ENCODE results near the gene FOXO6. TPM values are rescaled to one million over a fixed set of nuclear protein-coding genes. Genes with fewer than 3 reads are reported as not detected.
A peak's percentile ranks its signal among the peaks of the same experiment; 100 is the strongest.

The FOXO6 gene
- total RNA-seq, 1 experiment from 2014 or later = 6.1 TPM

DNA sequence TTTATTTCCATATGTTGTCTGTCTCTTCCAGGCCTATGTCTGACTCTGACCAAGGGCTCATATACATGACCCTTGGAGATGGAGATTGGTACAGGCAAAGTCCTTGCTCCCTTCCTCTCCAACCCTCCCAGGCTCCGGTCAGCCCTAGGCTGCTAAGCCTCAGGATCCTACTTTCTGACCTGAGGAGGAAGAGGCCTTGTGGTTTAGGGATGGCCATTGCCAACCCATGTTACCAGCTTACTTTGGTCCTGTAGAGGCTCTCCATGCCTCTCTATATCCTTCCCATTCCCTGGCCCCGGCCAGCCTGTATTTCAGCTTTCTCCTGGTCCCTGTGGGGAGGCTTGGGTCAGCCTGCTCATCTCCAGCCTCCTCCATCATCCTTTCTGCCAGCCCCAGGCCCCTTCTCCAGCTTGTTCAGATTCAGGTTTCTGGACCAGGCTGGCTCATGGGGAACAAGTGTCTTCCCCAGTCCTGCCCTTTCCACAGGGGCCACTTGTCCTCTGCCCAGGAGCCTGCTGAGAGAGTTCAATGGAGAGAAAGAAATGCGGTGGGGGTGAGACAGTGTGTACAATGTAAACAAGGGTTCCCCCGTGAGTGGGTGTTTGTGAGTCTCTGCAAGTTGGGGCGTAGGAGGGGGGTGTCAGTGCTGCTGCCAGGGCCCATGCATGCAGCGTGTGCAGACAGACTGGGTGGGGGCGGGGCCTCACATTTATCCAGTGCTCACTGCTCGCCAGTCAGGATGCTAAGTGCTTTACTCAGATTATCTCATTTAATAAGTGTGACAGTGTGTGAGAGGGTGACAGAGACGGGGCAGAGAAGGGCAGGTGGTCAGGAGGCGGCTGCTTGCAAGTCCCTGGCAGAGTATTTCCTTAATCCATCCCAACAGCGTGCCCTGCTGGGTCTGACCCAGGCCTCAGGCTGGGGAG is 31.3 kb upstream of the FOXO6 start:
- ChIA-PET CTCF (no interaction called here), POLR2A (ENCODE audit: low non-redundant PET) (no interaction called here)
- no peak for TF ChIP-seq EZH2 (IDR thresholded peaks at IDR 0.05; ENCODE audit: borderline replicate concordance, low read depth, low read length, poor library complexity, severe bottlenecking)
- no peak for TF ChIP-seq CTCF (conservative IDR thresholded peaks at IDR 0.05; ENCODE audit: low read depth, low read length)
- H3K4me1 ChIP-seq (ENCODE audit: insufficient read depth, low read length, poor library complexity, severe bottlenecking) = no peaks in the 10 kb centered on the region
- no TSS peak for BruUV-seq (replicated peaks)
- no peak overlapping the region for H3K4me3 ChIP-seq (ENCODE audit: low read depth, low read length, poor library complexity, severe bottlenecking)
- H3K27ac ChIP-seq (ENCODE audit: low read depth, low read length, poor library complexity, severe bottlenecking) = no peak overlapping the region
- H3K27me3 ChIP-seq (replicated peaks; ENCODE audit: insufficient read depth, low read depth, low read length, poor library complexity) = no peaks in the 10 kb centered on the region
- no peak for DNase-seq (ENCODE audit: low spot score)
- no peaks in the 10 kb centered on the region for H3K36me3 ChIP-seq (ENCODE audit: insufficient read depth, low read length, poor library complexity, severe bottlenecking)
- H3K9me3 ChIP-seq (ENCODE audit: low read depth, low read length, poor library complexity, severe bottlenecking) = no peaks in the 10 kb centered on the region
- intact Hi-C loops (cut with micrococcal nuclease; ENCODE audit: unreplicated experiment) = no loop called here

GRCh38 chr1:41330588-41331545 is 30.4 kb upstream of the FOXO6 start:
- peak; percentile 16 for DNase-seq (ENCODE audit: low spot score)
- intact Hi-C loops (cut with micrococcal nuclease; ENCODE audit: unreplicated experiment) = no loop called here

More at GRCh38 chr1:41330588-41331545, 30.4 kb upstream of the FOXO6 start:
- no peaks in the 10 kb centered on the region for H3K36me3 ChIP-seq (ENCODE audit: insufficient read depth, low read length, poor library complexity, severe bottlenecking)
- no peaks in the 10 kb centered on the region for H3K9me3 ChIP-seq (ENCODE audit: low read depth, low read length, poor library complexity, severe bottlenecking)
- H3K27ac ChIP-seq (ENCODE audit: low read depth, low read length, poor library complexity, severe bottlenecking) = no peak overlapping the region
- no peak overlapping the region for H3K4me3 ChIP-seq (ENCODE audit: low read depth, low read length, poor library complexity, severe bottlenecking)
- BruUV-seq (replicated peaks) = no TSS peak
- no peaks in the 10 kb centered on the region for H3K27me3 ChIP-seq (replicated peaks; ENCODE audit: insufficient read depth, low read depth, low read length, poor library complexity)
- POLR2A ChIA-PET (ENCODE audit: low non-redundant PET) = no interaction called here
- H3K4me1 ChIP-seq (ENCODE audit: insufficient read depth, low read length, poor library complexity, severe bottlenecking) = no peaks in the 10 kb centered on the region
- TF ChIP-seq CTCF (conservative IDR thresholded peaks at IDR 0.05; ENCODE audit: low read depth, low read length) (0 out of 2 replicates have a peak, but pooled peaks have one; percentile 23), EZH2 (IDR thresholded peaks at IDR 0.05; ENCODE audit: borderline replicate concordance, low read depth, low read length, poor library complexity, severe bottlenecking) (no peak)
- CTCF ChIA-PET = no interaction called here
